BLaER1 treated with 17β-estradiol and CSF1 and Interleukin-3, amounts not matched to agents 10 nM and 100 nM (cell line): Measurements from ENCODE around the gene LRRC32.

Experiments used
- H3K27ac ChIP-seq, 11 experiments: shearing (Covaris generic); formaldehyde crosslinking; 2 replicates each; pipeline ENCODE4 v1.8.1; 2022
- H3K27me3 ChIP-seq, 11 experiments: shearing (Covaris generic); formaldehyde crosslinking; 2 replicates each; pipeline ENCODE4 v1.8.1; 2022
- H3K36me3 ChIP-seq, 11 experiments: shearing (Covaris generic); formaldehyde crosslinking; 2 replicates each; pipeline ENCODE4 v1.8.1; 2022
- H3K4me1 ChIP-seq, 10 experiments: shearing (Covaris generic); formaldehyde crosslinking; 2 replicates each; pipeline ENCODE4 v1.8.1; 2022
- H3K4me2 ChIP-seq, 11 experiments: shearing (Covaris generic); formaldehyde crosslinking; 2 replicates each; pipeline ENCODE4 v1.8.1; 2022
- H3K4me3 ChIP-seq, 10 experiments: shearing (Covaris generic); formaldehyde crosslinking; 2 replicates each; pipeline ENCODE4 v1.8.1; 2022
- H3K9ac ChIP-seq, 11 experiments: shearing (Covaris generic); formaldehyde crosslinking; 2 replicates each; pipeline ENCODE4 v1.8.1; 2022
- H3K9me3 ChIP-seq, 11 experiments: shearing (Covaris generic); formaldehyde crosslinking; replicated peaks in 1 of 11; 2 replicates each; pipeline ENCODE4 v1.8.1; 2022
- H4K20me1 ChIP-seq, 11 experiments: shearing (Covaris generic); formaldehyde crosslinking; 2 replicates each; pipeline ENCODE4 v1.8.1; 2022
- Cebpa-rat ChIP-seq, 11 experiments: shearing (Covaris generic); IDR thresholded peaks; 2 replicates each; pipeline ENCODE4 v1.8.1; 2022

The LRRC32 gene

DNA sequence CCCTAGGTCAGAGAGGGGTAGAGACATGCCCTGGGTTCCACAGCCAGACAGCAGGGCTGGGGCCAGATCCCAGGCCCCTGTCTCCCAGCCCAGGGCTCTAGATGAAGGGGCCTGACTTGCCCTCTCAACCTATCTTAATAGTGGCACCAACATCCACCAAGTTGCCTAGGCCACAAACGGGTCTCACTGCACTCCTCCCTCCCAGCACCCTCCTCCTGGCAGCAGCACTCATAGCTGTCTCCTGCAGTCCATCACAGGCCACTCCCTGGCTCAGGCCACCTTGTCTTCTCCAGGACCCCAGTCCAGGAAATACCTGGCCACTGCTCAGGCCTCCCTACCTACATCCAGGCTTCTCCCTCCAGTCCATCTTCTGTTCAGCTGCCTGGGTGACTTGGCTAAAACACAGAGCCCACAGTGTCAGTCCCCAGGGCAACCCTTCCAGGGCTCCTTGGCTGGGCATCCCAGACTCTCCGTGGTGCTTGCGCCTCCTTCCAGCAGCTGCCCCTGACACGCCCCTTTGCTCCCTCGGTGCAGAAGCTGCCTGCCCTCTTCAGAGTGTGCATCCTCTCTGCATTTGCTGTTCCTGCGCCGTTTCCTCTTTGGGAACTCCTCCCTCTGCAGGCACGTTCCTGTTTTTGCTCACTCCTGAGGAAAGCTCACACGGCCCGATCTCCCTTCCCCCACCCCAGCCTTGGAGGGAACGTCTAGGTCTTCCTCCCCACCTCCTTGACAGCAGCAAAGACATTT, 40.5 kb downstream of the LRRC32 start:
- H3K4me2 ChIP-seq: peak overlapping the region; percentile 79 to 98 (median 91)
- H3K4me1 ChIP-seq: peaks cover 55 to 73% (median 61%) of the 10 kb centered on the region in 10 experiments
- H3K27me3 ChIP-seq: peaks cover 0 to 13% (median 0%) of the 10 kb centered on the region in 11 experiments; a peak in 4 of 22 replicates
- H3K4me3 ChIP-seq: peak overlapping the region in 8 of 10 experiments; percentile 4 to 47 (median 21); a peak in 9 of 20 replicates
- H3K36me3 ChIP-seq: peaks cover 0 to 7% (median 0%) of the 10 kb centered on the region in 11 experiments; a peak in 2 of 22 replicates
- peak overlapping the region; percentile 54 to 81 (median 64); a peak in 20 of 22 replicates for H3K9ac ChIP-seq
- H4K20me1 ChIP-seq: no peaks in the 10 kb centered on the region
- H3K9me3 ChIP-seq: peaks cover 0 to 14% (median 11%) of the 10 kb centered on the region in 11 experiments; a peak in 20 of 22 replicates
- peak in 1 of 11 experiments; percentile 5; a peak in 1 of 22 replicates for TF ChIP-seq Cebpa-rat (IDR thresholded peaks at IDR 0.05)
- peak overlapping the region; percentile 71 to 94 (median 82) for H3K27ac ChIP-seq

GRCh38 chr11:76629116-76629852, 41.3 kb downstream of the LRRC32 start:
- Histone ChIP-seq H3K4me2 (peak overlapping the region; percentile 79 to 98 (median 91)), H3K4me3 (peak overlapping the region in 6 of 10 experiments; percentile 8 to 47 (median 30); a peak in 5 of 20 replicates), H3K4me1 (peaks cover 55 to 67% (median 59%) of the 10 kb centered on the region in 10 experiments), H3K27ac (peak overlapping the region; percentile 71 to 94 (median 82)), H3K27me3 (peaks cover 0 to 13% (median 0%) of the 10 kb centered on the region in 11 experiments; a peak in 4 of 22 replicates), H3K9me3 (peaks cover 0 to 14% (median 11%) of the 10 kb centered on the region in 11 experiments; a peak in 20 of 22 replicates), H4K20me1 (no peaks in the 10 kb centered on the region; a peak in 1 of 22 replicates), H3K9ac (peak overlapping the region; percentile 54 to 81 (median 64); a peak in 21 of 22 replicates), H3K36me3 (peaks cover 0 to 7% (median 0%) of the 10 kb centered on the region in 11 experiments; a peak in 2 of 22 replicates)
- peak in 4 of 11 experiments; percentile 12 to 32 (median 18); a peak in 2 of 22 replicates for TF ChIP-seq Cebpa-rat (IDR thresholded peaks at IDR 0.05)

GRCh38 chr11:76628408-76628947, 42.1 kb downstream of the LRRC32 start:
- Histone ChIP-seq H3K9ac (no peak overlapping the region; a peak in 1 of 22 replicates), H4K20me1 (no peaks in the 10 kb centered on the region; a peak in 2 of 22 replicates), H3K9me3 (peaks cover 0 to 14% (median 11%) of the 10 kb centered on the region in 11 experiments; a peak in 20 of 22 replicates), H3K27me3 (peaks cover 0 to 13% (median 0%) of the 10 kb centered on the region in 11 experiments; a peak in 4 of 22 replicates), H3K4me1 (peaks cover 55 to 67% (median 60%) of the 10 kb centered on the region in 10 experiments), H3K36me3 (peaks cover 0 to 7% (median 0%) of the 10 kb centered on the region in 11 experiments; a peak in 2 of 22 replicates), H3K4me2 (peak overlapping the region; percentile 79 to 98 (median 91)), H3K4me3 (no peak overlapping the region), H3K27ac (peak overlapping the region in 9 of 11 experiments; percentile 71 to 94 (median 83); a peak in 13 of 22 replicates)
- no peak for TF ChIP-seq Cebpa-rat (IDR thresholded peaks at IDR 0.05)

DNA sequence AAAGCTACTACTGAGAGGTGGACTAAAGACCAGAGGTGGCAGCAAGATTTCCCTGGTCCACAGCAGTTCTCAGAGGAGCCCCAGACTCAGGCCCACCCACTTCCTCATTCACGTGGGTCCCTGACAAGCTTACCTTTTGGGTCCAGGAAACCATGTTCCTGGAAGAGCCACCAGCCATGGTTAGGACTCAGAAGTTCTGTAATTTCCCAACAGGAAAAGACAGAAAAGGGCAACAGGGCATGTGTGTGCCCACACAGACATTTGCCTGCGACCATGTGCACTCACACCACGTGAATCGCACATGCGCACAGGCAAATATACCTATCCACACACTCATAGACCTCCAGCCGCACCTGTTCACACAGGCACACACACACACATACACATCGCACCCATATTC, 42.9 kb downstream of the LRRC32 start:
- Histone ChIP-seq H4K20me1 (no peaks in the 10 kb centered on the region; a peak in 3 of 22 replicates), H3K4me2 (peak overlapping the region; percentile 79 to 98 (median 91)), H3K9ac (peak overlapping the region in 8 of 11 experiments; percentile 5 to 49 (median 34); a peak in 8 of 22 replicates), H3K9me3 (peaks cover 0 to 14% (median 11%) of the 10 kb centered on the region in 11 experiments; a peak in 20 of 22 replicates), H3K27ac (peak overlapping the region; percentile 21 to 75 (median 63); a peak in 21 of 22 replicates), H3K27me3 (peaks cover 0 to 13% (median 0%) of the 10 kb centered on the region in 11 experiments; a peak in 4 of 22 replicates), H3K4me1 (peaks cover 55 to 67% (median 61%) of the 10 kb centered on the region in 10 experiments), H3K4me3 (no peak overlapping the region), H3K36me3 (peaks cover 0 to 7% (median 0%) of the 10 kb centered on the region in 11 experiments; a peak in 2 of 22 replicates)
- TF ChIP-seq Cebpa-rat (IDR thresholded peaks at IDR 0.05): no peak

DNA sequence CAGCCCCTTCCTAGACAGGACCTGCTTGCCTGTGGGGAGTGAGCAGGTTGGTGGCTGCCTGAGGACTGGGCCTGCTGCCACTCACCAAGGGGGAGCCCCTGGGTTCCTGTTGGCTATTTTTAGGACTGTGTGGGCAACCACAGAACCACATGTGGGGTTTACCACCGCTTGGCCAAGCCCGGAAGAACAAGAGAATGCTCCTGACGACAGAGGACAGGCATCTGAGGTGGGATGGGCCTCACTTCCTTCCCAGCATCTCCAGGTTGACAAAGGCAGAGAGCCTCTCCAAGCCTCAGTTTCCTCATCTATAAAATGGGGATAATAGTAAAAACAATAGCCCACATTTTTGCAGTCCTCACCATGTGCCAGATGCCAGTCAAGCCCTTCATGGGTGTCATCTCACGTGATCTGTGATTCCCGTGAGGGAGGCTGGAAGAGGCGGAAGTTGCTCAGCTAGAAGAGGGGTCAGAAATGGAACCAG, 43.6 kb downstream of the LRRC32 start:
- peaks cover 0 to 7% (median 0%) of the 10 kb centered on the region in 11 experiments; a peak in 2 of 22 replicates for H3K36me3 ChIP-seq
- no peak overlapping the region for H3K4me3 ChIP-seq
- H3K4me2 ChIP-seq: peak overlapping the region; percentile 79 to 98 (median 91)
- peaks cover 0 to 13% (median 0%) of the 10 kb centered on the region in 11 experiments; a peak in 4 of 22 replicates for H3K27me3 ChIP-seq
- H3K9me3 ChIP-seq: peaks cover 0 to 14% (median 11%) of the 10 kb centered on the region in 11 experiments; a peak in 20 of 22 replicates
- peak in 5 of 11 experiments; percentile 14 to 84 (median 37); a peak in 5 of 22 replicates for TF ChIP-seq Cebpa-rat (IDR thresholded peaks at IDR 0.05)
- peak overlapping the region in 8 of 11 experiments; percentile 5 to 49 (median 34); a peak in 8 of 22 replicates for H3K9ac ChIP-seq
- H3K27ac ChIP-seq: peak overlapping the region; percentile 21 to 75 (median 63); a peak in 21 of 22 replicates
- no peaks in the 10 kb centered on the region; a peak in 3 of 22 replicates for H4K20me1 ChIP-seq
- H3K4me1 ChIP-seq: peaks cover 55 to 67% (median 58%) of the 10 kb centered on the region in 10 experiments

GRCh38 chr11:76626266-76626665, 44.3 kb downstream of the LRRC32 start:
- Histone ChIP-seq H3K4me3 (no peak overlapping the region), H3K4me1 (peaks cover 49 to 63% (median 52%) of the 10 kb centered on the region in 10 experiments), H3K36me3 (peaks cover 0 to 7% (median 0%) of the 10 kb centered on the region in 11 experiments; a peak in 2 of 22 replicates), H4K20me1 (no peaks in the 10 kb centered on the region; a peak in 3 of 22 replicates), H3K27me3 (peaks cover 0 to 13% (median 0%) of the 10 kb centered on the region in 11 experiments; a peak in 4 of 22 replicates), H3K4me2 (peak overlapping the region; percentile 79 to 98 (median 91); a peak in 21 of 22 replicates), H3K27ac (peak overlapping the region in 9 of 11 experiments; percentile 4 to 75 (median 57); a peak in 12 of 22 replicates), H3K9me3 (peaks cover 0 to 14% (median 11%) of the 10 kb centered on the region in 11 experiments; a peak in 20 of 22 replicates), H3K9ac (no peak overlapping the region)
- TF ChIP-seq Cebpa-rat (IDR thresholded peaks at IDR 0.05): no peak

DNA sequence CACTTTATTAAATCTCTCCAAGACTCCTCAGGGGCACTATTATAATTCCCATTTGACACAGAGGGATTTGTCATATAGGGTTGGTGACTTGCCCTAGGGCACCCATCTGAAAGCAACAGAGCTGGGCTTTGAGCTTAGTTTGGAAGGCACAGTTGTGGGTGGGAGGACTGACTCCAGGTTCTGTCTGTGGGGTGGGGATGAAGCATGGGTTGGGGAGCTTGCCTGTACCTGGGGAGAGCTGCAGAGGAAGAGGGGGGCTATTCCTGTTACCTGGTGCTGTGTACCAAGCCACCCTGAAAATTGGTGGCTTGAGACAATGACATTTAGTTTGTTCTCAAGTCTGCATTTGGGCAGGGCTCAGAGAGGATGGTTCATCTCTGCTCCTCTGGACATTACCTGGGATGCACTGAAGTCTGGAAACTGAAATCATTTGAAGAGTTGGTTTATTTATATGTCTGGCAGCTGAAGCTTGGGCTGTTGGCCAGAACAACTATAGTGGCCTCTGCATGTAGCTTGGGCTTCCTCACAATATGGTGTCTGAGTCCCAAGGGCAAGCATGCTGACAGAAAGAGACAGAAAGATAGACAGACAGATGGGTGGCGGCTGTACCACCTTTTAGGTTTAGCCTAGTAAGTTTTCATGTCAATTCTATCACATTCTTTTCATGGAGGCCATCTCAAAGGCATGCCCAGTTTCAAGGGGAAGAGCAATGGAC, 44.9 kb downstream of the LRRC32 start:
- Histone ChIP-seq H3K4me3 (no peak overlapping the region), H4K20me1 (no peaks in the 10 kb centered on the region; a peak in 3 of 22 replicates), H3K36me3 (peaks cover 0 to 7% (median 0%) of the 10 kb centered on the region in 11 experiments; a peak in 2 of 22 replicates), H3K9me3 (peaks cover 0 to 14% (median 11%) of the 10 kb centered on the region in 11 experiments; a peak in 20 of 22 replicates), H3K27me3 (peaks cover 0 to 13% (median 0%) of the 10 kb centered on the region in 11 experiments; a peak in 4 of 22 replicates), H3K4me1 (peaks cover 43 to 56% (median 46%) of the 10 kb centered on the region in 10 experiments), H3K9ac (no peak overlapping the region), H3K4me2 (peak overlapping the region in 3 of 11 experiments; percentile 91 to 96 (median 93); a peak in 2 of 22 replicates), H3K27ac (peak overlapping the region in 2 of 11 experiments; percentile 21 to 75; a peak in 3 of 22 replicates)
- TF ChIP-seq Cebpa-rat (IDR thresholded peaks at IDR 0.05): no peak
